Vagina (tissue), 2 donors: ENCODE results near the gene OGFOD2.

Source experiments
- CTCF ChIP-seq, 3 experiments: fragments of 450-650 bp in 2 of 3; fragments of 200-600 bp in 1 of 3; sonication (generic) in 1 of 3; IDR thresholded peaks; one replicate each; pipeline ENCODE4 v1.5.1; 2017 to 2019; ENCODE audit warnings: antibody characterized with exemption in 3 of 3, mild to moderate bottlenecking in 2 of 3, moderate library complexity in 2 of 3
- POLR2A ChIP-seq, 2 donors: fragments of 450-650 bp; IDR thresholded peaks; one replicate each; pipeline ENCODE4 v1.6.1; 2017; ENCODE audit warnings: antibody characterized with exemption in 2 of 2, mild to moderate bottlenecking in 2 of 2, moderate library complexity in 2 of 2
- POLR2AphosphoS5 ChIP-seq, 2 donors: sonication (generic); formaldehyde crosslinking; IDR thresholded peaks; one replicate each; pipeline ENCODE4 v1.9.0; 2017; ENCODE audit warnings: antibody characterized with exemption in 2 of 2, mild to moderate bottlenecking in 2 of 2, low read depth in 1 of 2; ENCODE audit not compliant: insufficient read depth in 1 of 2

DNA sequence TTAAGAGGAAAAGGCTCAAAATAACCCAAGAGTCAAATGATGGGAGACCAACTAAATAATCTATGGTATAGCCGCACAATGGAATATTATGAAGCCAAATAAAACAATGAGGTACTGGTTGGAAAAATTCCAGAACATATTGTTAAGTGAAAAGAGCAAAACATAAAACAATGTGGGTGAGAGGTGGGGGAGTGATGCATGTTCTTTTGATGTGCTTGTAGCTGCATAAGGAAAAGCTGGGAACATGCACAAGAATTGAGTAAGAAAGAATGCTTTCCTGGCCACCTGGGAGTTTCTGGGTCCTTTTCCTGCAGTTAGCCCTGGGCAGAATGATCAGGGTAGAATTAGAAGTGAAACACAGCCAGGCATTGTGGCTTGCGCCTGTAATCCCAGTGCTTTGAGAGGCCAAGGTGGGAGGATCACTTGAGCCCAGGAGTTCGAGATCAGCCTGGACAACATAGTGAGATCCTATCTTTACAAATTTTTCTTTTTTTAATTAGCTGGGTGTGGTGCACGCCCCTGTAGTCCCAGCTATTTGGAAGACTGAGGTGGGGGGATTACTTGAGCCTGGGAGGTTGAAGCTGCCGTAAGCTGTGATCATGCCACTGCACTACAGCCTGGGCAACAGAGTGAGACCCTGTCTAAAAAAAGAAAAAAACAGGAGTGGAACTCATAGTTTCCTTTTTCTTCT lies 16.7 kb upstream of the OGFOD2 start:
- TF ChIP-seq CTCF (IDR thresholded peaks at IDR 0.05) (no peak), POLR2A (IDR thresholded peaks at IDR 0.05) (no peak), POLR2AphosphoS5 (IDR thresholded peaks at IDR 0.05; ENCODE audit: insufficient read depth in 1 of 2, low read depth in 1 of 2) (no peak)
